GM19025 (cell line): ENCODE data around the gene HS3ST5.
"Not testable (repeated sequence)": the region's sequence is repeated elsewhere in the genome, so short reads cannot be mapped to it uniquely, and the experiment has no call there.

Source experiments
- ATAC-seq: cut with Tn5 transposase; IDR thresholded peaks from one replicate; pipeline ENCODE4 v1.9.1; 2021; ENCODE audit warnings: mild to moderate bottlenecking, low read depth, moderate library complexity; ENCODE audit not compliant: unreplicated experiment

Gene HS3ST5

DNA sequence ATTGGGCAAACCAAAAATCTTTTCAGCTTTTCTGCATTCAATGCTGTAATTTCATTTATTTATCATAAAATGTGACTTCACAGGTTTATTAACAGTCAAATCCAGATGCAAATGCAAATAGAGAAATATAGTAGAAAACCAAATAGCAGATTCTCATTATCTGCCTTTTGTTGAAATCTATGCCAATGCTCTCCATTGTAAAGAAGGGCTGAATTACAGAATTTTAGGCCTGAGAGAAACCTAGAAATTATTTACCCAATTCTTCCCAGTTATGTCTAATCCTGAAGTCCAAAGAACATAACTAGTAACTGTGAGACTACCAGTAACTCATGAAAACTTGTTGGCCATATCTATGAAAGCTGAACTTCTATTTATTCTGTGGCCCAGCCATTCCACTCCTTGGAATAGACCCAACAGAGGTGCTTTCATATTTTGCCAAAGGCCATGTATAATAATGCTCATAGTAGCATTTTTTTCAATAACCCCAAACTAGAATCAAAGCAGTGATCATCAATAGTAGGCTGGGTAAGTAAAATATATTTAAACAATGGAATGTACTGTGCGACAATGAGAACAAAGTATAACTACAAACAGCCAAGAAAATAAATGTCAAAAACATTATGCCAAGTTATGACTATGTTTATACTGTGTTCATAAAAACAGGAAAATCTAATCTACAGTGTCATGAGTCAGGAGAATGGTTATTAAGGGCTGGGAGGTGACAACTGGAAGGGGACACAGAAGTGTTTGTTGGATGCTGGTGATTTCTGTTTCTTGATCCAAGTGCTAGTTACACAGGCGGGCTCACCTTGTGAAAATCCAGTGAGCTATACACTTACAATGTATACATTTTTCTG lies 183.8 kb downstream of the HS3ST5 start:
- ATAC-seq, result no peak

DNA sequence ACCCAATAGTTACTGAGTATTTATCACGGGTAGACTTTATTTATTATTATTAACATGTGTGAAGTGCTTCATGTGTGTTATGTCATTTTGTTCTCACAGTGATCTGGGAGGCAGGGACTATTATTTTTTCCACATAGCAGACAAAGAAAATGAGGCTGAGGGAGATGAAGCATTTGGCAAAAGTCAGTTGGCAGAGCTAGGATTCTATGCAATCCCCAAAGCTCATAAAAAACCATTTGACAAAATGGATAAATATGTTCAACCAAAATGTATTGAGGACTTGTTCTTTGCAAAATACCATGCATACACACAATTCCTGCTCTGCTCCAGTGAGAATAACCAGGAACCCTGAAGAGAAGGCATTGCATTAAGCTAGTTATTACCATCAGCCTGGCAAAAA lies 184.4 kb downstream of the HS3ST5 start:
- no peak for ATAC-seq

DNA sequence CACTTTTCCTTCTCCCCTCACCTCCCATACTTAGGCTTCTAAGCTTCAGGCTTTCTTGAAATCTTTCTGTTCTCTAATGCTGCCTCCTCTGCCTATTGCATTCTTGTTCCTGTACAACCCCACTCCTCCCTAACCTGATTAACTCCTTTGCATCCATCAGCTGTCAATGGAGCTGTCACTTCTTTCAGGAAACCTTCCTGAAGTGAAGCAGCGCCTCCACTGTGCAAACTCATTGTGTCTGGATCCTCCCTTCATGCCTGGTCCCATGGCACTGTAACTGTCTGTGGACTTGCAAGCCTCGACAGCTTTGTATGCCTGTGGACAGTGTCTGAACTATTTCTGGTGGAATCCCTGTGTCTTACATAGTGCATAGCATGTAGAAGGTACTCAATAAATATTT lies 185.0 kb downstream of the HS3ST5 start:
- no peak for ATAC-seq

DNA sequence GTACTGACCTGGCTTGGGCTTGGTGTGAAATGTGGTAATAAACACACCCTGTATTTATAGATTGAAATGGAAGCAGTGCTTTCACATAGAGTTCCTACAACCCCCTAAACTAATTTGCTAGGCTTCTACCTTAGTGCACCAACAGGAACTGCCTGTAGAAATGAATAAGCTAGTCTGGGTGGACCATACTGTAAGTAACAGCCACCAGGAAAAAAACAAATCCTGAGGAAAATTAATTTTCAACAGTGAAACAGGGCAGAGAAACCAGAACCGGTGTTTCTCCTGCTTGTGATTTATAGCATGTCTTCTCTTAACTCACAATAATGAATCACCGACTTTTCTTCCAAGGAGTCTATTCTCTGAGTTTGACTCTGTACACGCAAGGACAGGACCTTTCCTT lies 187.1 kb downstream of the HS3ST5 start:
- ATAC-seq, result no peak

DNA sequence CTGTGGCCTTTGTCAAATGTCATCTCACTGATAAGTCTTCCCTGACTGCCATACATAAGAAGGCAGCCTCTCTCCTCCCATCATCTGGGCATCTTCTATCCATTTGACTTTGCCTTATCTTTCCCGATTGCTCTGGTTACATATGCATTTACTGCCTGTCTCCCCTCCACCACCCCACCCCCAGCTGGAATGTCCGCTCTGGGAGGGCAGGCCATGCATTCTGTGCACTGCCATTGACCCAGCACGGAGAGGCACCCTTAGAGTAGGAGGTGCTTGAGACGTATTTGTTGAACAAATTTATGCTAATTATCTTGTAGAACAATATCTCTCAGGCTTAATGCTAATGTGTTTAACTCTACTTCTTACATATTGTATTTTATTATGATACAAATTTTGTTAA lies 188.0 kb downstream of the HS3ST5 start:
- ATAC-seq, result no peak

DNA sequence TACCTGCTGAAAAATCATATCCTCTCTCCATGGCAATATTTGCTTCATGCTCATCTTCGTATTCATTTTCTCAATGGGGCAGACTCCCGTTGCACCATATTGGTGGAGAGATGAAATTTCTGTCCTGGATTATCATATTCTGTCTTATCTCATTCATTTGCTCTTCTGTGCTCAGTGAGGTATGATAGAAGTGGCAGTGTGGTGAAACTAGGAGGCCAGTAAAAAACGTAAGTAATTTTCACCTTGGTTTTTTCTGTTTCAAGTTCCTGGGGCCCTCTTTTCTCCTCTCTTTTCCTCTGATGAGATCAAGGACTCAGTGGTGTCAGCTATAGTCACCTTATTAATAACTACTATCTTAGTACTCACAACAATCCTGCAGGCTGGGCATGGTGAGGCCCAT lies 189.4 kb downstream of the HS3ST5 start:
- no peak for ATAC-seq

DNA sequence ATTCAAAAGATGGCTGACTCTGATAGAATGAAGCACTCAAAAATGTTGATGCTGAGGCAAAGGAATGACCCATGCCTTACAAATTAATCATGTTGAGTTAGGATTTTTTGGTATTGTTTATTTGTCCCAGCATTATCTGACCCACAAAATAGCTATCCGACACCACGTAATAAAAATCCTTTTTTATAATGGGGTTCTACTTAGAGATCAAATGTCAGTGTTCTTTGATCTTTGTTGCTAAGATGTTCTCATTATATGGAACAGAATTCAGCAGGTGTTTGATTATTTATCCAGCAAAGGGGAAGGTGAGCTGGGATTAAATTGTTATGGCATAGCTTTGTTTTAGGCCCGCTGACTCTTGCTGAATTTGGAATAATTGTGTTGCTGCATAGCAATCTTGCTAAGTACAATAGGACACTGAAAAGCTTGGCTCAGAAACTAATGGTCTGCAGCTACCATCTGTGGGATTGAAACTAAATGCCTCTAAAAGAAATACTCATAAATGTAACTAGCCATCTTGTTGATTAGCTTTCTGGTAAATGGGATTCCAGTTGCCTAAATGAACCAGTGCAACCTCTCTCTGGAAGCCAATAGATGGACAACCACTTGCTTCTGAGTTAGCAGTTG lies 191.6 kb downstream of the HS3ST5 start:
- ATAC-seq, result no peak

GRCh38 chr6:114149182-114149581 lies 193.6 kb downstream of the HS3ST5 start:
- ATAC-seq, result not testable (repeated sequence)

- no peak for ATAC-seq
Observed at GRCh38 chr6:114144887-114145851, 197.7 kb downstream of the HS3ST5 start.

DNA sequence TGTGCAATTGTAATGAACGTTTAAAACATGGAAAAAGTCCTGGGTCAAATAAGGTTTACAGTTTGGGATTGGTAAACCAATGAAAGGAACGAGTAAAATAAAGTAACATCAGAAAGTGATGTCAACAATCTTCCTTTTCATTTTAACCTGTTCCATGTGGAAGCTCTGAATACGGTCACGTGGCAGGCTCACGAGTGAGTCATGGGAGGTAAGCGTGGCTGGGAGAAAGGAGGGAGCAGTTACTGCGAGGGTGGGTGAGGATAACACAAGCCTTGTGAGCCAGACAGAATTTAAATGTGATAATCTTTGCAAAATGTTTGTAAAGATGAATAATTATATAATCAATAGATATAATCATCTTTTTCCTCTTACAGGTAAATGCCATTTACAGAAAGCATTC lies 200.6 kb downstream of the HS3ST5 start:
- no peak for ATAC-seq

DNA sequence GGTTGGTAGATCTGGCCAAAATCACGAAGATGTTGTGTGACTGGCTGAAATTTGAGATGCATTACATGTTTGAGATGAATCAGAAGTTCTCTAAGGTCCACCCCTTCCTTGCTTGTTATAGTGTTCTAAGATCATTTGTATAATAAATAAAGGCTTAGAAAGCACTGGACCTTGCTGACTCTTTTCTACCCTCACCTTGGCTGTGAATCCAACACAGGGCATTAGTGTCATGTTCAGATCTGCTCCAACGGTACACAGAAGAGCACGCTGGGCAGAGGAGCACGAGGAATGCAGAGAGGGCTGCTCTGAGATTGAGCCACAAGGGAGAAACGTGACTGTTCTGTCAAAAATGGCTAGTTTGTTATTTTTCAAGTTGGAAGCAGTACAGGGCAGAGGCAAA lies 202.4 kb downstream of the HS3ST5 start:
- no peak for ATAC-seq

- no peak for ATAC-seq
Observed at GRCh38 chr6:114138577-114139248, 204.1 kb downstream of the HS3ST5 start.

DNA sequence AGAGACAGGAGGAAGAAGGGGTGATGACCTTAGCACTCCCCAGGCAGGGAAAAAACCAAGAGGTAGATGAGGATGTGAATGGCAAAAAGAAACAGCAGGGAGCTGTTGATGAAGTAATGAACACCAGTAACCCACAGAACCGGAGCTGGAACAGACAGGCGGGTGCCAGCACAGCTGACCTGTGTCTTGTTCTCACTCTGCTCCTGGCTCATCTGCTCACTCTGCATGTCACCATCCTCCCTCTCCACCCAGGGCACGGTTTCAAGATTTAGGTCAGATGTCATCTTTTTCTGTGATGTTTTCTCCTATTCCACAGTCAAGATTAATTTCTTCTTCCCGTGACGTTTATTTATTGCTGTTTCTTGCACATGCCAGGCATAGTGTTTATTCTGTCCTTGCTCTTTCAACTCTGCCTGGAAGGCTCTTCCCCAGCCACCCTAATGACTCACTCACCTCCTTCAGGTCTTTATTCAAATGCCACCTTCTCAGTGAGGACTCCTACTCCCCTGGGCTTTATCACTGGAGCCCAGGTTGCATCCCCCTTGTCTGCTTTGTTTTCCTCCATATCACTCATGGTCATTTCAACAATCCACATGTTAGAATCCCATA lies 207.4 kb downstream of the HS3ST5 start:
- no peak for ATAC-seq

- ATAC-seq, result no peak
Observed at GRCh38 chr6:114133816-114134215, 209.0 kb downstream of the HS3ST5 start.

- ATAC-seq, result no peak
Observed at GRCh38 chr6:114131945-114132344, 210.9 kb downstream of the HS3ST5 start.

GRCh38 chr6:114125576-114125975 lies 217.2 kb downstream of the HS3ST5 start:
- ATAC-seq, result no peak

- no peak for ATAC-seq
Observed at GRCh38 chr6:114121913-114122662, 220.7 kb downstream of the HS3ST5 start.

GRCh38 chr6:114119056-114119455 lies 223.8 kb downstream of the HS3ST5 start:
- no peak for ATAC-seq

GRCh38 chr6:114115652-114116051 lies 227.2 kb downstream of the HS3ST5 start:
- ATAC-seq, result no peak
